KMS-11 (cell line): ENCODE measurements around the gene SLC30A10.
"Not testable (repeated sequence)": the region's sequence is repeated elsewhere in the genome, so short reads cannot be mapped to it uniquely, and the experiment has no call there.

Experiments used
- H2AFZ ChIP-seq: fragments of 200-600 bp; sonication (generic); 2 replicates; pipeline ENCODE4 v1.6.1; 2016; ENCODE audit warnings: antibody characterized with exemption, mixed run types, low read depth
- H3K27ac ChIP-seq: fragments of 200-600 bp; sonication (generic); 2 replicates; pipeline ENCODE4 v1.6.1; 2016; ENCODE audit warnings: mild to moderate bottlenecking, mixed run types
- H3K27me3 ChIP-seq: fragments of 200-600 bp; sonication (generic); 2 replicates; pipeline ENCODE4 v1.6.1; 2017; ENCODE audit warnings: mild to moderate bottlenecking, low read depth, mixed run types, moderate library complexity; ENCODE audit not compliant: insufficient read depth
- H3K36me3 ChIP-seq: fragments of 200-600 bp; sonication (generic); 2 replicates; pipeline ENCODE4 v1.6.1; 2017; ENCODE audit warnings: mild to moderate bottlenecking, mixed run types; ENCODE audit not compliant: insufficient read depth
- H3K4me1 ChIP-seq: fragments of 200-600 bp; sonication (generic); 2 replicates; pipeline ENCODE4 v1.6.1; 2016; ENCODE audit warnings: mild to moderate bottlenecking, low read depth, mixed run types; ENCODE audit not compliant: poor library complexity, severe bottlenecking
- H3K4me2 ChIP-seq: fragments of 200-600 bp; sonication (generic); 2 replicates; pipeline ENCODE4 v1.7.0; 2016; ENCODE audit warnings: mild to moderate bottlenecking, mixed run types
- H3K4me3 ChIP-seq: fragments of 200-600 bp; sonication (generic); IDR thresholded peaks from 2 replicates; pipeline ENCODE4 v1.6.1; 2017; ENCODE audit warnings: low read depth, low read length, mixed read lengths; ENCODE audit not compliant: insufficient read depth
- H3K79me2 ChIP-seq: fragments of 200-600 bp; sonication (generic); 2 replicates; pipeline ENCODE4 v1.6.1; 2016; ENCODE audit warnings: low read depth, mixed run types; ENCODE audit not compliant: insufficient read depth
- H3K9ac ChIP-seq: fragments of 200-600 bp; sonication (generic); 2 replicates; pipeline ENCODE4 v1.6.1; 2016; ENCODE audit warnings: mild to moderate bottlenecking, mixed run types
- H4K20me1 ChIP-seq: fragments of 200-600 bp; sonication (generic); 2 replicates; pipeline ENCODE4 v1.6.1; 2016; ENCODE audit warnings: mild to moderate bottlenecking, mixed run types; ENCODE audit not compliant: insufficient read depth
- TF ChIP-seq, protein P1 (sequence below): fragments of 200-600 bp; sonication (generic); conservative IDR thresholded peaks from 2 replicates; pipeline ENCODE4 v1.6.1; 2017; ENCODE audit warnings: low read depth, mild to moderate bottlenecking, antibody characterized with exemption, low read length, moderate library complexity, mixed read lengths

Gene SLC30A10

DNA sequence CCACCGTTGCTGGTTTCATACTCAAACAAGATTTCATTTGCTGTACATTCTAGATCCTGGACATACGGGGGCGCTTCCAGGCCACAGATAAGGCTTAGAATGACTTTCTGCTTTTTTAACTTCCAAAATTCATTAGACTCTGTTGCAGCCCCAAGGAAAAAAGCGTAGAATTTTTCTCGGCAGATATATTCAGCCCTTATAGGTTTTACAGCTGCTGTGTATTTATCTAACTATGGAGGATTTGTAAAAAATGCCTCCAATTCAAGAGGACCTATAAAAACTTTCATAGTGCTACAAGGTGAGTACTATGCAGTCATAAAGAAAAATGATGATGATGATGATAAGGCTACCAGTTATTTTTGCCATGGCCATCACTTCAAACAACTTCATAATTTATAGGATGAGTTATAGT lies 51.6 kb downstream of the SLC30A10 start:
- no peak overlapping the region for H3K9ac ChIP-seq
- H3K27me3 ChIP-seq = no peaks in the 10 kb centered on the region
- TF ChIP-seq, protein P1, sequence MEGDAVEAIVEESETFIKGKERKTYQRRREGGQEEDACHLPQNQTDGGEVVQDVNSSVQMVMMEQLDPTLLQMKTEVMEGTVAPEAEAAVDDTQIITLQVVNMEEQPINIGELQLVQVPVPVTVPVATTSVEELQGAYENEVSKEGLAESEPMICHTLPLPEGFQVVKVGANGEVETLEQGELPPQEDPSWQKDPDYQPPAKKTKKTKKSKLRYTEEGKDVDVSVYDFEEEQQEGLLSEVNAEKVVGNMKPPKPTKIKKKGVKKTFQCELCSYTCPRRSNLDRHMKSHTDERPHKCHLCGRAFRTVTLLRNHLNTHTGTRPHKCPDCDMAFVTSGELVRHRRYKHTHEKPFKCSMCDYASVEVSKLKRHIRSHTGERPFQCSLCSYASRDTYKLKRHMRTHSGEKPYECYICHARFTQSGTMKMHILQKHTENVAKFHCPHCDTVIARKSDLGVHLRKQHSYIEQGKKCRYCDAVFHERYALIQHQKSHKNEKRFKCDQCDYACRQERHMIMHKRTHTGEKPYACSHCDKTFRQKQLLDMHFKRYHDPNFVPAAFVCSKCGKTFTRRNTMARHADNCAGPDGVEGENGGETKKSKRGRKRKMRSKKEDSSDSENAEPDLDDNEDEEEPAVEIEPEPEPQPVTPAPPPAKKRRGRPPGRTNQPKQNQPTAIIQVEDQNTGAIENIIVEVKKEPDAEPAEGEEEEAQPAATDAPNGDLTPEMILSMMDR = no peak
- H3K27ac ChIP-seq = no peak overlapping the region
- no peak overlapping the region for H2AFZ ChIP-seq
- no peak overlapping the region for H3K4me2 ChIP-seq
- no peaks in the 10 kb centered on the region for H3K36me3 ChIP-seq
- no peaks in the 10 kb centered on the region for H3K79me2 ChIP-seq
- H3K4me3 ChIP-seq = no peak overlapping the region
- no peaks in the 10 kb centered on the region for H4K20me1 ChIP-seq
- no peaks in the 10 kb centered on the region for H3K4me1 ChIP-seq

DNA sequence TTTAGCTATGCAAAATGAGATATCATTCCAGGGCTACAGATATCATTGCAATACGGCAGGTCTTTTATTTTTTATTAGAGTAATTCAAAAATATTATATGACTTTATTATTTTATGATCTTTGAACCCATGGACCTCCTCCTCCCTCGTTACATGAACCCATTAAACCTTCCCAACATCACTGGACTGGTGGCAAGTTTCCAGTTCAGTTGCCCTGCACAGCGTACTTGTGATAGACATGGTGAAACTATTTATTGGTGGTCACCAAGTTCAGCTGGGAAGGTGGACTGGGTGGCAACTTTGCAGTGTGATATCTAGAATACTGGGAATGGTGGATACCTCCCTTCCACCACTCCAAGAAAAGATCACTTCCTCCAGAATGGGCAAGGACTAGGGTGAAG lies 52.5 kb downstream of the SLC30A10 start:
- H3K27me3 ChIP-seq = no peaks in the 10 kb centered on the region
- H3K27ac ChIP-seq = no peak overlapping the region
- H3K79me2 ChIP-seq = no peaks in the 10 kb centered on the region
- H3K4me3 ChIP-seq = no peak overlapping the region
- TF ChIP-seq, protein P1 = no peak
- H2AFZ ChIP-seq = no peak overlapping the region
- no peaks in the 10 kb centered on the region for H3K4me1 ChIP-seq
- no peak overlapping the region for H3K4me2 ChIP-seq
- no peaks in the 10 kb centered on the region for H3K36me3 ChIP-seq
- no peaks in the 10 kb centered on the region for H4K20me1 ChIP-seq
- H3K9ac ChIP-seq = no peak overlapping the region

DNA sequence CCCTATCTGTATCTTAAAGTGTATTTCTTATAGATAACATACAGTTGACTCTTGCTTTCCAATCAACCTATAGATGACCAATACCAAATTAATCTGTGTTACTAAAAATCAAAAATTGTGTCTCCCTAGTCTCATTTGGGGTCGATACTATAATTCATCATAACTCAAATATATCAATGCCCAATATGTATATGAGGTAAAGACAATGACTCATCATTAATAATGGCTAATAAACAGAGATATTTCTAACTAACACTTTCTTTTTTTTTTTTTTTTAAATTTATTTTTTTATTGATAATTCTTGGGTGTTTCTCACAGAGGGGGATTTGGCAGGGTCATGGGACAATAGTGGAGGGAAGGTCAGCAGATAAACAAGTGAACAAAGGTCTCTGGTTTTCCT lies 55.8 kb downstream of the SLC30A10 start:
- not testable (repeated sequence) for H3K27me3 ChIP-seq, H2AFZ ChIP-seq, H3K4me2 ChIP-seq, H3K4me1 ChIP-seq, H3K79me2 ChIP-seq, H3K36me3 ChIP-seq, H3K27ac ChIP-seq, H3K9ac ChIP-seq, H4K20me1 ChIP-seq, H3K4me3 ChIP-seq

DNA sequence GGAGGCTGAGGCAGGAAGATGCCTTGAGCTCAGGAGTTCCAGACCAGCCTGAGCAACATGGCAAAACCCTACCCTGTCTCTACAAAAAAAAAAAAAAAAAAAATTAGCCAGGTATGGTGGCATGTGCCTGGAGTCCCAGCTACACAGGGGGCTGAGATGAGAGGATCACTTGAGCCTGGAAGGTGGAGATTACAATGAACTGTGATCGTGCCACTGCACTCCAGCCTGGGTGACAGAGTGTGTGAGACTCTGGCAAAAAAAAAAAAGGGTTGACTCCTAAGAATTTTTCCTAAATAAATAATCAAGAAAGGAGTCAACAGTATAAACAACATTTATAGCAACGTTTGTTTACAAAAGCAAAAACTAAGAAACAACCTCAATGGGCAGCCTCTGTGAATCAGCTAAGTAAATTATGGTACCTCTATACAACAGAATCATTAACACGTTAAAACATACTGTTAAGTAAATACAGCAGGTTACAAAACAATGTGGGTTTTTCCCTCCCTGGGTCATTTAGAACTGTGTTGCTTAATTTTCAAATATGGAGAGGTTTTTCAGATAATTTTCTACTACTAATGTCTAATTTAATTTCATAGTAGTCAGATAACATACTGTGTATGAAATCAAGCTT lies 56.8 kb downstream of the SLC30A10 start:
- no peak overlapping the region for H2AFZ ChIP-seq
- H3K36me3 ChIP-seq = no peaks in the 10 kb centered on the region
- no peaks in the 10 kb centered on the region for H3K27me3 ChIP-seq
- TF ChIP-seq, protein P1 = no peak
- H3K27ac ChIP-seq = no peak overlapping the region
- H3K4me1 ChIP-seq = no peaks in the 10 kb centered on the region
- no peak overlapping the region for H3K4me2 ChIP-seq
- H4K20me1 ChIP-seq = no peaks in the 10 kb centered on the region
- H3K9ac ChIP-seq = no peak overlapping the region
- no peak overlapping the region for H3K4me3 ChIP-seq
- H3K79me2 ChIP-seq = no peaks in the 10 kb centered on the region

DNA sequence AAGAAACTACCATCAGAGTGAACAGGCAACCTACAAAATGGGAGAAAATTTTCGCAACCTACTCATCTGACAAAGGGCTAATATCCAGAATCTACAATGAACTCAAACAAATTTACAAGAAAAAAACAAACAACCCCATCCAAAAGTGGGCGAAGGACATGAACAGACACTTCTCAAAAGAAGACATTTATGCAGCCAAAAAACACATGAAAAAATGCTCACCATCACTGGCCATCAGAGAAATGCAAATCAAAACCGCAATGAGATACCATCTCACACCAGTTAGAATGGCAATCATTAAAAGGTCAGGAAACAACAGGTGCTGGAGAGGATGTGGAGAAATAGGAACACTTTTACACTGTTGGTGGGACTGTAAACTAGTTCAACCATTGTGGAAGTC lies 59.7 kb downstream of the SLC30A10 start:
- not testable (repeated sequence) for H3K4me1 ChIP-seq, H3K36me3 ChIP-seq, H3K4me2 ChIP-seq, H3K27me3 ChIP-seq, H3K79me2 ChIP-seq, H2AFZ ChIP-seq, H3K9ac ChIP-seq, H3K4me3 ChIP-seq, H4K20me1 ChIP-seq, H3K27ac ChIP-seq
